Heart right ventricle (tissue), 16 donors: ENCODE results near the gene ABHD3. TPM values are rescaled to one million over a fixed set of nuclear protein-coding genes. Genes with fewer than 3 reads are reported as not detected.
"Not testable (repeated sequence)": the region's sequence is repeated elsewhere in the genome, so short reads cannot be mapped to it uniquely, and the experiment has no call there.

Experiments
- ATAC-seq, 8 donors: fragments of 200-7000 bp; cut with Tn5 transposase; one replicate each; pipeline ENCODE4 v1.9.1; 2020; ENCODE audit warnings: mild to moderate bottlenecking in 8 of 8, moderate library complexity in 8 of 8, moderate number of reproducible peaks in 1 of 8
- DNase-seq, 2 donors: peaks; one replicate each; pipeline ENCODE4 v3.0.0-alpha.2; 2020
- H3K27ac ChIP-seq, 10 donors: fragments of 200-600 bp; sonication (generic) in 2 of 10; one replicate each; pipeline versions ENCODE4 v1.5.0 to v1.8.0; 2020 to 2022; ENCODE audit warnings: mild to moderate bottlenecking in 3 of 10
- H3K27me3 ChIP-seq, 7 donors: fragments of 200-600 bp; one replicate each; pipeline ENCODE4 v1.8.0; 2021 to 2022; ENCODE audit warnings: mild to moderate bottlenecking in 2 of 7
- H3K36me3 ChIP-seq, 9 donors: fragments of 200-600 bp; sonication (generic) in 1 of 9; one replicate each; pipeline versions ENCODE4 v1.5.0 to v1.8.0; 2020 to 2022; ENCODE audit warnings: mild to moderate bottlenecking in 2 of 9
- H3K4me1 ChIP-seq, 9 donors: fragments of 200-600 bp; sonication (generic) in 1 of 9; one replicate each; pipeline versions ENCODE4 v1.5.0 to v1.8.0; 2020 to 2022; ENCODE audit warnings: mild to moderate bottlenecking in 4 of 9
- H3K4me3 ChIP-seq, 10 donors: fragments of 200-600 bp; sonication (generic) in 2 of 10; one replicate each; pipeline versions ENCODE4 v1.5.0 to v1.8.0; 2020 to 2022; ENCODE audit warnings: mild to moderate bottlenecking in 7 of 10, moderate library complexity in 2 of 10
- H3K9me3 ChIP-seq, 11 donors: fragments of 200-600 bp in 10 of 11; sonication (generic) in 2 of 11; one replicate each; pipeline versions ENCODE4 v1.5.0 to v1.8.0; 2013 to 2022; ENCODE audit warnings: mild to moderate bottlenecking in 2 of 11, control low read depth in 1 of 11, moderate library complexity in 1 of 11
- CTCF ChIP-seq, 9 donors: fragments of 200-600 bp; sonication (generic) in 2 of 9; IDR thresholded peaks; one replicate each; pipeline versions ENCODE4 v1.5.0 to v1.8.0; 2021 to 2022; ENCODE audit warnings: antibody characterized with exemption in 9 of 9, mild to moderate bottlenecking in 5 of 9, moderate library complexity in 1 of 9
- WGBS, 2 donors: extraction: QIAGEN DNeasy Blood & Tissue Kit; methylation state at CpG; one replicate each; pipeline ENCODE4 v1.1.7; 2013; ENCODE audit warnings: inconsistent platforms in 1 of 2; 5-methylcytosine and 5-hydroxymethylcytosine counted together
- intact Hi-C, 10 donors: fragments of 100-400 bp; cut with DNase I; formaldehyde crosslinking; loops; one replicate each; pipeline versions ENCODE4 v1.11.1 to v1.14.2; 2022
- polyA plus RNA-seq, 2 donors: library from polyadenylated mRNA; stranded (reverse); fragments of 200-250 nt; gene quantifications; one replicate each; pipeline ENCODE4 v1.2.3, GENCODE V29; 2013
- total RNA-seq, 10 donors: library from RNA; stranded (reverse); fragmentation: NEBNext Ultra II Directional in 3 of 10; extraction: Animal tissue kit (Norgen Biotek cat#: 25700) in 3 of 10; gene quantifications; one replicate each; pipeline versions ENCODE4 v1.2.1 to v1.2.4, GENCODE V29; 2021 to 2023
- donor health status: Arrhythmogenic right ventricular cardiomyopathy.
- donor health status: ischemic (EF 13 %, LVEDD 7.1; RV severe dilation, severe dysfunction).
- donor health status: healthy with polysubstance abuse.
- donor health status: DM: no; HTN: yes; CAD: no.
- donor health status: DM: no; HTN: no; CAD: no.
- donor health status: ischemic (EF 25% LVEDD 6.9; RV normal size, moderate dysfunction).
- donor health status: ischemic (EF 25% LVEDD 5.7; RV mildly dilated, moderate dysfunction).
- donor health status: healthy.
- donor health status: DM: yes; HTN: yes; CAD: no.
- donor health status: Ischemic cardiomyopathy.
- donor health status: ischemic (EF 35%, LVEDD 5.7; RV mildly dilated, moderate dysfunction).
- donor health status: nonischemic (EF 11% LVEDD 7.7; RV severe dilation, severe dysfunction).
- donor health status: DM: yes; HTN: yes; CAD: no.
- donor health status: PGD.
- donor health status: ischemic (EF 29% LVEDD 5.4; RV normal size, mild dysfunction).
- donor health status: nonischemic (EF 23%, LVEDD 6.1; RV moderate dilation, normal function).

Gene ABHD3
- total and polyA plus RNA-seq, 12 donors: 2.2 to 28.2 (median 4.2) TPM

DNA sequence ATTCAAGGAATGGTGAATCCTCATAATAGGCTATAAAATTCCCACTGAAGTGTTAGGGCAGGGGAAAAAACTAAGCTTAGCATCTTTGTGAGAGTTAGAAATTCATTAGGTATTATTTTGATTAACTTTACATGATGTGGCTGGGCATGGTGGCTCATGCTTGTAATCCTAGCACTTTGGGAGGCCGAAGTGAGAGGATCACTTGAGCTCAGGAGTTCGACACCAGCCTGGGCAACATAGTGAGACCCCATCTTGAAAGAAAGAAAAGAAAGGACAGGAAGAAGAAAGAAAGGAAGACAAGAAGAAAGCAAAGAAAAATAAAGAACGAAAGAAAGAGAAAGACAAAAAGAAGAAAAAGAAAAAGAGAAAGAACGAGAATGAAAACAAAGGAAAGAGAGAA, 52.5 kb downstream of the ABHD3 start:
- intact Hi-C loops: no loop called here
- no peaks in the 10 kb centered on the region for H3K4me1 ChIP-seq
- no peak for TF ChIP-seq CTCF (IDR thresholded peaks at IDR 0.05)
- H3K4me3 ChIP-seq: no peak overlapping the region
- no peaks in the 10 kb centered on the region for H3K9me3 ChIP-seq
- H3K27me3 ChIP-seq: no peaks in the 10 kb centered on the region
- peaks cover 0 to 65% (median 0%) of the 10 kb centered on the region in 9 donors for H3K36me3 ChIP-seq
- no peak overlapping the region for H3K27ac ChIP-seq
- ATAC-seq (no peak), DNase-seq (no peak)
- 98 to 99% methylated on average over 4 of the region's 4 CpGs for WGBS, 2 donors

GRCh38 chr18:21650311-21650710, 54.3 kb downstream of the ABHD3 start:
- ATAC-seq: no peak
- no peaks in the 10 kb centered on the region for H3K4me1 ChIP-seq
- no peak overlapping the region for H3K27ac ChIP-seq
- peaks cover 0 to 48% (median 0%) of the 10 kb centered on the region in 9 donors for H3K36me3 ChIP-seq
- intact Hi-C loops: no loop called here
- no peaks in the 10 kb centered on the region for H3K27me3 ChIP-seq
- no peaks in the 10 kb centered on the region for H3K9me3 ChIP-seq
- H3K4me3 ChIP-seq: no peak overlapping the region
- WGBS, 2 donors: 36 to 55% methylated on average over 1 of the region's 1 CpG
- TF ChIP-seq CTCF (IDR thresholded peaks at IDR 0.05): no peak
- DNase-seq: no peak

DNA sequence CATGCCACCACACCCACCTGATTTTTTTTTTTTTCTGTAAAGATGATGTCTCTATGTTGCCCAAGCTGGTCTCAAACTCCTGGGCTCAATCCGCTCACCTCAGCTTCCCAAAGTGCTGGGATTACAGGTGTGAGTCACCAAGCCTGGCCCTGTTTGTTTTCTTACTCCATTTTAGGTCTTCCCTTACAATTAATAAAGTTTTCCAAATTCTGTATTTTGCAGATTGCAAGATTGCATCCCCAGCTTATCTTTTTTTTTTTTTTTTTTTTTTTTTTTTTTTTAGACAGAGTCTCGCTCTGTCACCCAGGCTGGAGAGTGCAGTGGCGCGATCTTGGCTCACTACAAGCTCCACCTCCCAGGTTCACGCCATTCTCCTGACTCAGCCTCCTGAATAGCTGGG, 64.2 kb downstream of the ABHD3 start:
- 97 to 99% methylated on average over 5 of the region's 5 CpGs for WGBS, 2 donors

DNA sequence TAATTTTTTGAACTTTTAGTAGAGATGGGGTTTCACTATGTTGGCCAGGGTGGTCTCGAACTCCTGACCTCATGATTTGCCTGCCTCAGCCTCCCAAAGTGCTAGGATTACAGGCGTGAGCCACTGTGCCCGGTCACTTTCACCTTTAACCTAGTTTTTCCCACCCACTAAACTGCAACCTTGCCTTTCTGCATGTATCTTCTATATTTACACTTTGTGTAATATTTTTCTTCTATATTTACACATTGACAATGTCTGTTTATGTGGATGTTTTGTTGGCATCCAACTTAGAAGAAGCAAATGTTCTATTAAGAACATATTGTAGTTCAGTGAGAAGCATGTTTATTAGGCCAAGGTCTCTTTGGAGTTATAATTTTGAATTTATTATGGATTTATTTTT, 65.8 kb downstream of the ABHD3 start:
- no peak for ATAC-seq
- no peaks in the 10 kb centered on the region for H3K27me3 ChIP-seq
- WGBS, 2 donors: 91 to 96% methylated on average over 3 of the region's 3 CpGs
- no peak for TF ChIP-seq CTCF (IDR thresholded peaks at IDR 0.05)
- H3K36me3 ChIP-seq: peaks cover 0 to 8% (median 0%) of the 10 kb centered on the region in 9 donors
- intact Hi-C loops: loop anchor here in 1 of 10 donors (10.0 kb wide), 1 partner anchor 66 kb away; the partner anchor contains the start of gene ABHD3
- H3K4me3 ChIP-seq: no peak overlapping the region
- no peaks in the 10 kb centered on the region for H3K9me3 ChIP-seq
- no peak for DNase-seq
- H3K4me1 ChIP-seq: no peaks in the 10 kb centered on the region
- H3K27ac ChIP-seq: no peak overlapping the region

More for the DNA sequence above, 64.2 kb downstream of the ABHD3 start:
- H3K27me3 ChIP-seq, ATAC-seq, H3K9me3 ChIP-seq, H3K36me3 ChIP-seq, DNase-seq, intact Hi-C loops, H3K27ac ChIP-seq, H3K4me3 ChIP-seq, H3K4me1 ChIP-seq: not testable (repeated sequence)

GRCh38 chr18:21636769-21637168, 67.8 kb downstream of the ABHD3 start:
- ATAC-seq (no peak), DNase-seq (no peak)
- intact Hi-C loops: loop anchor here in 1 of 10 donors (10.0 kb wide), 1 partner anchor 68 kb away; the partner anchor contains the start of gene ABHD3
- H3K27ac ChIP-seq: no peak overlapping the region
- H3K9me3 ChIP-seq: no peaks in the 10 kb centered on the region
- no peak for TF ChIP-seq CTCF (IDR thresholded peaks at IDR 0.05)
- peaks cover 0 to 24% (median 3%) of the 10 kb centered on the region in 9 donors for H3K36me3 ChIP-seq
- H3K27me3 ChIP-seq: no peaks in the 10 kb centered on the region
- H3K4me3 ChIP-seq: no peak overlapping the region
- 96% methylated on average over 13 of the region's 13 CpGs for WGBS, 2 donors
- H3K4me1 ChIP-seq: no peaks in the 10 kb centered on the region
